Spleen (tissue), 13 donors: ENCODE measurements around the gene KDM4E. TPM values are rescaled to one million over a fixed set of nuclear protein-coding genes. Genes with fewer than 3 reads are reported as not detected.

Experiments used
- DNase-seq: peaks from one replicate; pipeline ENCODE4 v3.0.0-alpha.2; 2020
- H3K27ac ChIP-seq, 8 donors: fragments of 200-600 bp; sonication (generic) in 7 of 8; 1 replicate in 4 of 8; 2 replicates in 4 of 8; pipeline versions ENCODE4 v1.5.0 to v1.8.0; 2016 to 2021; ENCODE audit warnings: inconsistent platforms in 4 of 8, mild to moderate bottlenecking in 4 of 8, moderate library complexity in 1 of 8
- H3K27me3 ChIP-seq, 7 donors: fragments of 200-600 bp; sonication (generic) in 6 of 7; replicated peaks in 1 of 7; 1 replicate in 4 of 7; 2 replicates in 3 of 7; pipeline versions ENCODE4 v1.5.0 to v1.8.0; 2016 to 2021; ENCODE audit warnings: inconsistent platforms in 3 of 7, mild to moderate bottlenecking in 1 of 7
- H3K36me3 ChIP-seq, 6 donors: fragments of 200-600 bp; sonication (generic) in 5 of 6; 1 replicate in 4 of 6; 2 replicates in 2 of 6; pipeline versions ENCODE4 v1.5.0 to v1.8.0; 2016 to 2021; ENCODE audit warnings: inconsistent platforms in 2 of 6
- H3K4me1 ChIP-seq, 6 donors: fragments of 200-600 bp; sonication (generic) in 5 of 6; 1 replicate in 3 of 6; 2 replicates in 3 of 6; pipeline versions ENCODE4 v1.5.0 to v1.8.0; 2016 to 2021; ENCODE audit warnings: inconsistent platforms in 3 of 6
- H3K4me3 ChIP-seq, 8 donors: fragments of 200-600 bp; sonication (generic) in 7 of 8; 1 replicate in 4 of 8; 2 replicates in 4 of 8; pipeline versions ENCODE4 v1.5.0 to v1.8.0; 2016 to 2021; ENCODE audit warnings: inconsistent platforms in 4 of 8, mild to moderate bottlenecking in 4 of 8, moderate library complexity in 2 of 8
- H3K9me3 ChIP-seq, 8 donors: fragments of 200-600 bp; sonication (generic) in 7 of 8; 1 replicate in 4 of 8; 2 replicates in 4 of 8; pipeline versions ENCODE4 v1.5.0 to v1.8.0; 2016 to 2021; ENCODE audit warnings: inconsistent platforms in 4 of 8
- POLR2A ChIP-seq, 3 donors: fragments of 450-650 bp; IDR thresholded peaks; one replicate each; pipeline ENCODE4 v1.5.1; 2017; ENCODE audit warnings: antibody characterized with exemption in 3 of 3, mild to moderate bottlenecking in 1 of 3
- POLR2AphosphoS5 ChIP-seq, 3 donors: sonication (generic); formaldehyde crosslinking; IDR thresholded peaks; one replicate each; pipeline ENCODE4 v1.5.1; 2017; ENCODE audit warnings: antibody characterized with exemption in 3 of 3
- WGBS, 5 donors: extraction: QIAGEN DNeasy Blood & Tissue Kit in 3 of 5; methylation state at CpG; one replicate each; pipeline versions ENCODE4 v1.1.5 to v1.1.7; 2013 to 2018; 5-methylcytosine and 5-hydroxymethylcytosine counted together
- intact Hi-C: fragments of 100-400 bp; cut with DNase I; formaldehyde crosslinking; loops from one replicate; pipeline ENCODE4 v1.15.0; 2023; ENCODE audit warnings: low total_unique reads
- long read RNA-seq, 2 donors: transcript quantifications; one replicate each; lab custom pipeline, GENCODE V29; 2026
- polyA plus RNA-seq, 3 donors: library from polyadenylated mRNA; stranded (reverse); fragments of 200-250 nt; gene quantifications; one replicate each; pipeline ENCODE4 v1.2.1, GENCODE V29; 2013
- total RNA-seq, 7 donors: library from RNA; depleted of rRNA in 3 of 7; stranded (reverse); fragments of >200 nt in 3 of 7; fragmentation: NEBNext Ultra II Directional in 4 of 7; extraction: Animal tissue kit (Norgen Biotek cat#: 25700) in 4 of 7; gene quantifications; one replicate each; pipeline versions ENCODE4 v1.1.0 to v1.2.1, GENCODE V29; 2016 to 2021
- TF ChIP-seq, protein P1 (sequence below), 11 experiments: fragments of 200-600 bp in 7 of 11; fragments of 450-650 bp in 4 of 11; sonication (generic) in 4 of 11; IDR thresholded peaks in 8 of 11; conservative IDR thresholded peaks in 3 of 11; 1 replicate in 7 of 11; 2 replicates in 4 of 11; pipeline versions ENCODE4 v1.4.0 to v1.8.0; 2016 to 2021; ENCODE audit warnings: antibody characterized with exemption in 11 of 11, inconsistent platforms in 4 of 11, mild to moderate bottlenecking in 1 of 11
- donor health status: healthy with polysubstance abuse.
- donor health status: DM: no; HTN: no; CAD: no; lungs with moderate emphysema.
- donor health status: DM: no; HTN: no; CAD: no.
- donor health status: Bipolar disorder and iron deficiency.
- donor health status: healthy.
- donor health status: DM: no; HTN: no; CAD: no.
- donor health status: DM: yes; HTN: yes; CAD: no.

Gene KDM4E
- not detected for total RNA-seq
- polyA plus RNA-seq, result not detected
- long read RNA-seq, donor 1, result 0 reads
- long read RNA-seq, donor 2, result 0 reads

DNA sequence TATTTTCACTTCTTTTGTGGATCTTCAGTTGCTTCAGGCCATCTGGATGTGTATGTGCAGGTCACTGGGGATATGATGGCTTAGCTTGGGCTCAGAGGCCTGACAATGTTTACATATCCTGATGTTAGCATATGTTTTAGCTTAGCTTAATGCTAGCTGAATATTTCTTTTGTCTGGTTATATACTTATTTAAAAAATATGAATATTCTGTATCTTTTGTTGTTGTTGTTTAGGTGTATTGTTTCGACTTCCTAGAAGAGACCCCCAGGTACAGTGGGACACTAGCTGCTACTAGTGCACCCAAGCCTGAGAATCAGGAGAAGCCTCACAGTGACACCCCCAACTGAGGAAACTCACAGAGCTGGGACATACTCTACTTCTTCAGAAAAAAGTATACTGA lies at the start of gene KDM4E:
KDM4E (plus strand) TSS at position 301 of the 400 bp plus-strand sequence. CDS start 300 bp downstream, outside the sequence.
- intact Hi-C loops, result no loop called here
- Histone ChIP-seq H3K9me3 (no peaks in the 10 kb centered on the region), H3K27me3 (no peaks in the 10 kb centered on the region), H3K27ac (no peak within 1 kb of the TSS), H3K36me3 (no peaks in the 10 kb centered on the region), H3K4me3 (no peak within 1 kb of the TSS), H3K4me1 (no peaks in the 10 kb centered on the region)
- TF ChIP-seq, protein P1, sequence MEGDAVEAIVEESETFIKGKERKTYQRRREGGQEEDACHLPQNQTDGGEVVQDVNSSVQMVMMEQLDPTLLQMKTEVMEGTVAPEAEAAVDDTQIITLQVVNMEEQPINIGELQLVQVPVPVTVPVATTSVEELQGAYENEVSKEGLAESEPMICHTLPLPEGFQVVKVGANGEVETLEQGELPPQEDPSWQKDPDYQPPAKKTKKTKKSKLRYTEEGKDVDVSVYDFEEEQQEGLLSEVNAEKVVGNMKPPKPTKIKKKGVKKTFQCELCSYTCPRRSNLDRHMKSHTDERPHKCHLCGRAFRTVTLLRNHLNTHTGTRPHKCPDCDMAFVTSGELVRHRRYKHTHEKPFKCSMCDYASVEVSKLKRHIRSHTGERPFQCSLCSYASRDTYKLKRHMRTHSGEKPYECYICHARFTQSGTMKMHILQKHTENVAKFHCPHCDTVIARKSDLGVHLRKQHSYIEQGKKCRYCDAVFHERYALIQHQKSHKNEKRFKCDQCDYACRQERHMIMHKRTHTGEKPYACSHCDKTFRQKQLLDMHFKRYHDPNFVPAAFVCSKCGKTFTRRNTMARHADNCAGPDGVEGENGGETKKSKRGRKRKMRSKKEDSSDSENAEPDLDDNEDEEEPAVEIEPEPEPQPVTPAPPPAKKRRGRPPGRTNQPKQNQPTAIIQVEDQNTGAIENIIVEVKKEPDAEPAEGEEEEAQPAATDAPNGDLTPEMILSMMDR (IDR thresholded peaks at IDR 0.05 in 8 of 11, conservative IDR thresholded peaks at IDR 0.05 in 3 of 11), result no peak
- TF ChIP-seq POLR2A (IDR thresholded peaks at IDR 0.05), result no peak
- TF ChIP-seq POLR2AphosphoS5 (IDR thresholded peaks at IDR 0.05), result no peak
- WGBS, 5 donors, result 90 to 97% (median 94%) methylated on average over 1 of the region's 1 CpG
- DNase-seq, result no peak

DNA sequence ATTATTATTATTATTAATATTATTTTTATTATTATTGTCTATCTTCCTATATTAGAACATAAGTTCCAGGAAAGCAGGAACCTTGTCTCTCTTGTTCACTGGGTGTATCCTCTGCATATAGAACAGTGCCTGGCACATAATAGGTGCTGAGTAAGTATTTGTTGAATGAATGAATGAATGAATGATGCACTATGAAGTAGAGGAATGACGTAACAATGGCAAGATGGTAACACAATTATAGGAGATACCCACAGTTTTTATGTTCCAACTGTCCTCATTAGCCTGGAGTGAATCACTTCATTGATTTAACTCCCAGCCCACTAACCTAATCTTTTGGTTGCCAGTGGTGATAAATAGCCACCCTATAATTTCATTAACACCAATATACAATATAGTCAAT lies 49.5 kb upstream of the KDM4E start:
- TF ChIP-seq POLR2AphosphoS5 (IDR thresholded peaks at IDR 0.05) (no peak), POLR2A (IDR thresholded peaks at IDR 0.05) (no peak)
- TF ChIP-seq, protein P1 (IDR thresholded peaks at IDR 0.05 in 8 of 11, conservative IDR thresholded peaks at IDR 0.05 in 3 of 11), result no peak
- no peak for DNase-seq
- Histone ChIP-seq H3K36me3 (peaks cover under 1 to 17% (median 12%) of the 10 kb centered on the region in 6 donors), H3K4me3 (no peak overlapping the region), H3K27me3 (no peaks in the 10 kb centered on the region), H3K27ac (no peak overlapping the region), H3K9me3 (no peaks in the 10 kb centered on the region), H3K4me1 (peaks cover 10 to 31% (median 20%) of the 10 kb centered on the region in 6 donors)
- WGBS, 5 donors, result 90 to 100% (median 96%) methylated on average over 1 of the region's 1 CpG
- intact Hi-C loops, result loop anchor here (10.0 kb wide), 1 partner anchor 89 kb away; the partner anchor contains the start of gene SRSF8

- Histone ChIP-seq H3K27me3 (peaks cover 0 to 3% (median 0%) of the 10 kb centered on the region in 7 donors), H3K4me3 (no peak overlapping the region), H3K27ac (no peak overlapping the region), H3K4me1 (no peaks in the 10 kb centered on the region), H3K36me3 (no peaks in the 10 kb centered on the region), H3K9me3 (no peaks in the 10 kb centered on the region)
- DNase-seq, result no peak
- intact Hi-C loops, result no loop called here
- no peak for TF ChIP-seq POLR2AphosphoS5 (IDR thresholded peaks at IDR 0.05)
- TF ChIP-seq POLR2A (IDR thresholded peaks at IDR 0.05), result no peak
- TF ChIP-seq, protein P1 (IDR thresholded peaks at IDR 0.05 in 8 of 11, conservative IDR thresholded peaks at IDR 0.05 in 3 of 11), result no peak
- 72 to 82% (median 77%) methylated on average over 4 of the region's 4 CpGs for WGBS, 5 donors
Observed at GRCh38 chr11:94987378-94987777, 37.7 kb upstream of the KDM4E start.

- H3K27ac ChIP-seq, result no peak overlapping the region
- TF ChIP-seq POLR2A (IDR thresholded peaks at IDR 0.05), result no peak
- TF ChIP-seq, protein P1 (IDR thresholded peaks at IDR 0.05 in 8 of 11, conservative IDR thresholded peaks at IDR 0.05 in 3 of 11), result no peak
- H3K27me3 ChIP-seq, result peaks cover 0 to 3% (median 0%) of the 10 kb centered on the region in 7 donors
- H3K4me1 ChIP-seq, result no peaks in the 10 kb centered on the region
- H3K36me3 ChIP-seq, result no peaks in the 10 kb centered on the region
- intact Hi-C loops, result no loop called here
- DNase-seq, result no peak
- 64 to 81% (median 77%) methylated on average over 1 of the region's 1 CpG for WGBS, 5 donors
- H3K4me3 ChIP-seq, result no peak overlapping the region
- no peaks in the 10 kb centered on the region for H3K9me3 ChIP-seq
Observed at GRCh38 chr11:94988748-94989147, 36.3 kb upstream of the KDM4E start.
